HepG2 (cell line): Measurements from ENCODE around the gene ZNF213. TPM values are rescaled to one million over a fixed set of nuclear protein-coding genes. Genes with fewer than 3 reads are reported as not detected.

Experiments
- DZIP1 ChIP-seq: sonication (generic); formaldehyde crosslinking; IDR thresholded peaks from 2 replicates; pipeline ENCODE4 v1.5.0; 2020; ENCODE audit warnings: mild to moderate bottlenecking, missing genetic modification reagents
- GATAD1 ChIP-seq: IDR thresholded peaks from 2 replicates; pipeline ENCODE4 v1.6.1; 2016; ENCODE audit warnings: missing genetic modification reagents, missing compliant biosample characterization
- MAFF ChIP-seq: IDR thresholded peaks from 2 replicates; pipeline ENCODE4 v1.6.1; 2011; ENCODE audit warnings: low read depth, low read length, improper control_type of control experiment
- PAXIP1 ChIP-seq: sonication (generic); formaldehyde crosslinking; conservative IDR thresholded peaks from 2 replicates; pipeline ENCODE4 v1.4.0; 2020; ENCODE audit warnings: mild to moderate bottlenecking, missing genetic modification reagents, moderate library complexity
- polyA plus RNA-seq, 8 experiments: library from polyadenylated mRNA; depleted of rRNA in 3 of 8; stranded (reverse) in 7 of 8; unstranded in 1 of 8; fragments of >200 nt; fragmentation: Illumina TruSeq in 4 of 8; extraction: Trizol in 4 of 8; gene quantifications; 2 replicates each; pipeline versions ENCODE4 v1.2.1 to v1.2.3, GENCODE V29; 2011 to 2016; ENCODE audit warnings: low read depth in 4 of 8, missing spikeins in 1 of 8, mixed read lengths in 1 of 8; ENCODE audit not compliant: insufficient read depth in 1 of 8
- total RNA-seq, 5 experiments: library from RNA; depleted of rRNA; stranded (reverse); fragments of >200 nt; fragmentation: Illumina TruSeq; extraction: Trizol; gene quantifications; 2 replicates each; pipeline ENCODE4 v1.2.3, GENCODE V29; 2016; ENCODE audit warnings: low read depth in 1 of 5
- TF ChIP-seq, protein P1 (sequence below): sonication (generic); formaldehyde crosslinking; IDR thresholded peaks from 2 replicates; pipeline ENCODE4 v1.4.0; 2020; ENCODE audit warnings: mild to moderate bottlenecking, missing genetic modification reagents
- TF ChIP-seq, protein P2 (sequence below): sonication (generic); formaldehyde crosslinking; IDR thresholded peaks from 2 replicates; pipeline ENCODE4 v1.4.0; 2020; ENCODE audit warnings: low read depth, missing genetic modification reagents

Gene ZNF213
- total and polyA plus RNA-seq, 2 of the 13 experiments (the other 11 are each of a cell fraction or from before 2014, with no cell fraction given), result 0.59 to 0.97 TPM

DNA sequence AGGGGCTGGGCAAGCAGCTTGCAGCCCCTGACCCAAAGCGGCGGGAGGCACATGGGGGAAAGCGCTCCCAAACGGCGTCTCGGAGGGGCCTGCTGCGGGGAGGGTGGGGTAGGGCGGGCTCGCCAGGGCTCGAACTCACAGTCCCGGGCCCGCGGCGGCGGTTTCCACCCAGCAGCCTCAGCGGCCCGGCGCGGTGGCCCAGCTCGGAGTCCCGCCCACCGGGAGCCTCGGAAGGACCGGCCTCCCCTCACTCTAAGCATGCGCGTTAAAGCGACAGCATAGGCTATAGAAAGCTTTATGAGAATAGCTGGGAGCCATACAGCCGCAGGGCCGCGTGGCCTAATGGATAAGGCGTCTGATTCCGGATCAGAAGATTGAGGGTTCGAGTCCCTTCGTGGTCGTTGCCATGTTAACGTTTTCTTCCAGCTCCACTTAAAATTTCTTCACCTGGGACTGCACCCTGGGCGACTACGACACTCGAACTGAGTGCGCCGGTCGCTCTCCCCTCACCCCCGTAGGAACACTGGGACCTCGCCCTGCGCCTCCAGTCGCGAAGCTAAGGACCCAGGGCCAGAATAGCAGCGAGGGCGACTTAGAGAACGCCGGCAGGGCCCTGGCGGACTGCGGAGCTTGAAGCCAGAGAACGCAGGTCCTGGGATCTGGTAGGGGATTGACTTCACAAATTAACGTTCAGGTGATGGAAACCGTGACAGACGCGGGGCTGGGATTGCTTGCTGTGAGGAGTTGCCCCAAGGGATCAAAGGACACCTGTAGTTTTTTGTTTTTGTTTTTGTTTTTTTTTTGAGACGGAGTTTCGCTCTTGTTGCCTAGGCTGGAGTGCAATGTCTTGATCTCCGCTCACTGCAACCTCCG lies 15.8 kb downstream of the ZNF213 start (continued):
- TF ChIP-seq, protein P1, sequence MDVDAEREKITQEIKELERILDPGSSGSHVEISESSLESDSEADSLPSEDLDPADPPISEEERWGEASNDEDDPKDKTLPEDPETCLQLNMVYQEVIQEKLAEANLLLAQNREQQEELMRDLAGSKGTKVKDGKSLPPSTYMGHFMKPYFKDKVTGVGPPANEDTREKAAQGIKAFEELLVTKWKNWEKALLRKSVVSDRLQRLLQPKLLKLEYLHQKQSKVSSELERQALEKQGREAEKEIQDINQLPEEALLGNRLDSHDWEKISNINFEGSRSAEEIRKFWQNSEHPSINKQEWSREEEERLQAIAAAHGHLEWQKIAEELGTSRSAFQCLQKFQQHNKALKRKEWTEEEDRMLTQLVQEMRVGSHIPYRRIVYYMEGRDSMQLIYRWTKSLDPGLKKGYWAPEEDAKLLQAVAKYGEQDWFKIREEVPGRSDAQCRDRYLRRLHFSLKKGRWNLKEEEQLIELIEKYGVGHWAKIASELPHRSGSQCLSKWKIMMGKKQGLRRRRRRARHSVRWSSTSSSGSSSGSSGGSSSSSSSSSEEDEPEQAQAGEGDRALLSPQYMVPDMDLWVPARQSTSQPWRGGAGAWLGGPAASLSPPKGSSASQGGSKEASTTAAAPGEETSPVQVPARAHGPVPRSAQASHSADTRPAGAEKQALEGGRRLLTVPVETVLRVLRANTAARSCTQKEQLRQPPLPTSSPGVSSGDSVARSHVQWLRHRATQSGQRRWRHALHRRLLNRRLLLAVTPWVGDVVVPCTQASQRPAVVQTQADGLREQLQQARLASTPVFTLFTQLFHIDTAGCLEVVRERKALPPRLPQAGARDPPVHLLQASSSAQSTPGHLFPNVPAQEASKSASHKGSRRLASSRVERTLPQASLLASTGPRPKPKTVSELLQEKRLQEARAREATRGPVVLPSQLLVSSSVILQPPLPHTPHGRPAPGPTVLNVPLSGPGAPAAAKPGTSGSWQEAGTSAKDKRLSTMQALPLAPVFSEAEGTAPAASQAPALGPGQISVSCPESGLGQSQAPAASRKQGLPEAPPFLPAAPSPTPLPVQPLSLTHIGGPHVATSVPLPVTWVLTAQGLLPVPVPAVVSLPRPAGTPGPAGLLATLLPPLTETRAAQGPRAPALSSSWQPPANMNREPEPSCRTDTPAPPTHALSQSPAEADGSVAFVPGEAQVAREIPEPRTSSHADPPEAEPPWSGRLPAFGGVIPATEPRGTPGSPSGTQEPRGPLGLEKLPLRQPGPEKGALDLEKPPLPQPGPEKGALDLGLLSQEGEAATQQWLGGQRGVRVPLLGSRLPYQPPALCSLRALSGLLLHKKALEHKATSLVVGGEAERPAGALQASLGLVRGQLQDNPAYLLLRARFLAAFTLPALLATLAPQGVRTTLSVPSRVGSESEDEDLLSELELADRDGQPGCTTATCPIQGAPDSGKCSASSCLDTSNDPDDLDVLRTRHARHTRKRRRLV (CRISPR knock-in tag), result no peak
- TF ChIP-seq MAFF (no peak), GATAD1 (0 out of 2 replicates have a peak, but pooled peaks have one; percentile 18), PAXIP1 (peak; percentile 64), DZIP1 (CRISPR knock-in tag) (no peak)
- TF ChIP-seq, protein P2, sequence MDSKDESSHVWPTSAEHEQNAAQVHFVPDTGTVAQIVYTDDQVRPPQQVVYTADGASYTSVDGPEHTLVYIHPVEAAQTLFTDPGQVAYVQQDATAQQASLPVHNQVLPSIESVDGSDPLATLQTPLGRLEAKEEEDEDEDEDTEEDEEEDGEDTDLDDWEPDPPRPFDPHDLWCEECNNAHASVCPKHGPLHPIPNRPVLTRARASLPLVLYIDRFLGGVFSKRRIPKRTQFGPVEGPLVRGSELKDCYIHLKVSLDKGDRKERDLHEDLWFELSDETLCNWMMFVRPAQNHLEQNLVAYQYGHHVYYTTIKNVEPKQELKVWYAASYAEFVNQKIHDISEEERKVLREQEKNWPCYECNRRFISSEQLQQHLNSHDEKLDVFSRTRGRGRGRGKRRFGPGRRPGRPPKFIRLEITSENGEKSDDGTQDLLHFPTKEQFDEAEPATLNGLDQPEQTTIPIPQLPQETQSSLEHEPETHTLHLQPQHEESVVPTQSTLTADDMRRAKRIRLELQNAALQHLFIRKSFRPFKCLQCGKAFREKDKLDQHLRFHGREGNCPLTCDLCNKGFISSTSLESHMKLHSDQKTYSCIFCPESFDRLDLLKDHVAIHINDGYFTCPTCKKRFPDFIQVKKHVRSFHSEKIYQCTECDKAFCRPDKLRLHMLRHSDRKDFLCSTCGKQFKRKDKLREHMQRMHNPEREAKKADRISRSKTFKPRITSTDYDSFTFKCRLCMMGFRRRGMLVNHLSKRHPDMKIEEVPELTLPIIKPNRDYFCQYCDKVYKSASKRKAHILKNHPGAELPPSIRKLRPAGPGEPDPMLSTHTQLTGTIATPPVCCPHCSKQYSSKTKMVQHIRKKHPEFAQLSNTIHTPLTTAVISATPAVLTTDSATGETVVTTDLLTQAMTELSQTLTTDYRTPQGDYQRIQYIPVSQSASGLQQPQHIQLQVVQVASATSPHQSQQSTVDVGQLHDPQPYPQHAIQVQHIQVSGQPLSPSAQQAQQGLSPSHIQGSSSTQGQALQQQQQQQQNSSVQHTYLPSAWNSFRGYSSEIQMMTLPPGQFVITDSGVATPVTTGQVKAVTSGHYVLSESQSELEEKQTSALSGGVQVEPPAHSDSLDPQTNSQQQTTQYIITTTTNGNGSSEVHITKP (CRISPR knock-in tag), result 0 out of 2 replicates have a peak, but pooled peaks have one; percentile 61
